ENCODE data around the gene CDC20. TPM values are rescaled to one million over a fixed set of nuclear protein-coding genes. Genes with fewer than 3 reads are reported as not detected.

CDC20 gene
- total and polyA plus RNA-seq, 2 of the 4 experiments (the other 2 are of a cell fraction), result 103 to 107 TPM

DNA sequence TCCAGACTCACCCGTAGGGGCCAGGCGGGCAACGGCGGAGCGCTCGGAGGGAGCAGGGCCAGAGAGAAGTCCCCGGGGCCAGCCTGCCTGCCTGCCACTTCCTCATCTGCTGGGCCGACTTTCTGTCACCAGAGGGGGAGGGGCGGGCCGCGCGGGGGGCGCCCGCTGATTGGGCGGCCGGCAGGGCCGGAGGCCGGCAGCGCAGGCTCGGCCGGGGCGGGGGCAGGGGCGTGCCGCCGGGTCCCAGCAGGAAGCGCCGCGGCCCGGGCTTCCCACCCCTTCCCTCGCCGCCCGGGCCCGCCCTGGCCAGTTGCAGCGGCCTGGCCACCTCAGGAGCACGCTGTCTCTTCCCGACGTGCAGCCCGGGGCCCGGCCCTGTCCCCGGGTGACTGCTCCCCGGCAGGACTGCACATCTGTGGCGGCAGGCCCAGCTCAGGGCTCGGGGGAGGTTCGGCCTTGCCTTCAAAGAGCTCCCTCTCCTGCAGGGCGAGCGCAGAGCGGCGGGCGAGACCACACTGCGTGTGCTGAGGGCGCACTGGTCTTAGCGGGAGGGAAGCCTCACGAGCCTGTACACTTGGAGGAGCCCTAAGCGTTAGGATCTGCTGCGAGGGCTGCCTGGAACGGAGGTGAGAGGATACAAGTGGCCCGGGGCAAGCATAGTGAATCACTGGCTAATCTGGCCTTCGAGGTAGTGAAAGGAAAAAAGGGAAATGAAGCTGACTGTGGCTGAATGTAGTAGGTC lies 9.3 kb downstream of the CDC20 start, which contains the start of gene ELOVL1:
ELOVL1 (minus strand) TSS at position 108 of the 742 bp plus-strand sequence. CDS start 2,402 bp downstream, outside the sequence.
- Histone ChIP-seq H4K20me1 (ENCODE audit: insufficient read depth, low read length) (peaks cover 23% of the 10 kb centered on the region), H3K9ac (ENCODE audit: low read depth, low read length) (peak within 1 kb of the TSS; percentile 90), H4K91ac (ENCODE audit: insufficient read depth, low read depth, low read length) (peak within 1 kb of the TSS; percentile 93), H3K4me3 (ENCODE audit: insufficient read depth, low read depth, low read length) (peak within 1 kb of the TSS; percentile 80), H3K79me1 (ENCODE audit: low read depth in 1 of 2, low read length in 2 of 2) (peaks cover 34 to 81% of the 10 kb centered on the region in 2 experiments), H3K36me3 (ENCODE audit: control insufficient read depth, insufficient read depth, low read length) (peaks cover 29% of the 10 kb centered on the region), H3K9me1 (ENCODE audit: insufficient read depth, low read length) (peaks cover 15% of the 10 kb centered on the region), H3K4me2 (ENCODE audit: low read depth, low read length) (peak within 1 kb of the TSS; percentile 87), H3K4me1 (ENCODE audit: control insufficient read depth, insufficient read depth, low read length) (peaks cover 16% of the 10 kb centered on the region), H2AK9ac (replicated peaks; ENCODE audit: low read depth, low read length, poor library complexity) (peak within 1 kb of the TSS; percentile 100), H2BK5ac (ENCODE audit: low read depth, low read length, poor library complexity, severe bottlenecking) (peak within 1 kb of the TSS; percentile 92), H3K9me3 (ENCODE audit: control insufficient read depth, insufficient read depth, low read length) (no peaks in the 10 kb centered on the region), H3K27me3 (ENCODE audit: control insufficient read depth, insufficient read depth, low read length) (no peaks in the 10 kb centered on the region), H2BK20ac (ENCODE audit: low read depth, low read length) (peak within 1 kb of the TSS; percentile 67), H4K5ac (ENCODE audit: low read depth, low read length) (peak within 1 kb of the TSS; percentile 51), H3K4ac (ENCODE audit: low read depth, low read length) (peak within 1 kb of the TSS; percentile 99), H4K8ac (ENCODE audit: low read depth in 2 of 2, low read length in 2 of 2) (peak within 1 kb of the TSS; percentile 90 to 97), H3K23ac (ENCODE audit: low read depth, low read length) (peak within 1 kb of the TSS; percentile 97), H2BK120ac (ENCODE audit: low read depth, low read length) (peak within 1 kb of the TSS; percentile 77), H3K27ac (ENCODE audit: insufficient read depth, low read length) (peak within 1 kb of the TSS; percentile 93), H2BK15ac (ENCODE audit: low read depth, low read length) (peak within 1 kb of the TSS; percentile 21; the same call in 1 of the 3 replicates), H3K18ac (ENCODE audit: low read depth, low read length) (peak within 1 kb of the TSS; percentile 42), H2AK5ac (ENCODE audit: low read depth, low read length) (peak within 1 kb of the TSS; percentile 99), H2AFZ (replicated peaks; ENCODE audit: low read length, poor library complexity) (peak within 1 kb of the TSS; percentile 98), H3K56ac (ENCODE audit: extremely low read depth, insufficient read depth, low read length) (peak within 1 kb of the TSS; percentile 99), H3K14ac (replicated peaks; ENCODE audit: low read depth, low read length) (peak within 1 kb of the TSS; percentile 99)
- in situ Hi-C loops (cut with MboI; ENCODE audit: low sequenced_read_pairs) (no loop called here), dilution Hi-C loops (cut with HindIII; ENCODE audit: low sequenced_read_pairs, unreplicated experiment) (no loop called here), intact Hi-C loops (cut with micrococcal nuclease) (loop anchor here (1.0 kb wide), 1 partner anchor 21 kb away; the partner anchor contains the start of genes MED8 and SZT2)
- DNase-seq (peak; percentile 80), ATAC-seq (ENCODE audit: low read depth) (peak; percentile 93)
- POLR2A ChIA-PET (ENCODE audit: unreplicated experiment), result interaction anchor here (0.6 to 1.4 kb wide), 3 partner anchors 10 to 490 kb away, joined by 4 read pairs; partner anchors contain the start of gene CDC20
- no TSS peak for BruUV-seq (replicated peaks)
- TF ChIP-seq RFX5 (IDR thresholded peaks at IDR 0.05; ENCODE audit: low read depth, low read length) (no peak), RAD21 (IDR thresholded peaks at IDR 0.05; ENCODE audit: low read length) (peak; percentile 1; the same call in 1 of the 2 replicates), MXI1 (IDR thresholded peaks at IDR 0.05; ENCODE audit: borderline replicate concordance, low read depth, low read length) (peak; percentile 40), POLR2A (IDR thresholded peaks at IDR 0.05; ENCODE audit: low read depth, low read length) (peak; percentile 67; the same call in 1 of the 2 replicates), ELK1 (IDR thresholded peaks at IDR 0.05; ENCODE audit: borderline replicate concordance, low read depth, low read length) (no peak), MAZ (IDR thresholded peaks at IDR 0.05; ENCODE audit: borderline replicate concordance, low read depth, low read length) (peak; percentile 82; the same call in 1 of the 2 replicates), RCOR1 (IDR thresholded peaks at IDR 0.05; ENCODE audit: insufficient replicate concordance, low read length) (no peak), CEBPB (IDR thresholded peaks at IDR 0.05; ENCODE audit: low read depth, low read length) (no peak), NFE2L2 (IDR thresholded peaks at IDR 0.05; ENCODE audit: low read depth, low read length) (no peak), SMC3 (IDR thresholded peaks at IDR 0.05; ENCODE audit: low read depth, low read length) (0 out of 2 replicates have a peak, but pooled peaks have one; percentile 11), BHLHE40 (IDR thresholded peaks at IDR 0.05; ENCODE audit: low read depth, low read length) (peak; percentile 43; the same call in 1 of the 2 replicates), FOS (IDR thresholded peaks at IDR 0.05; ENCODE audit: low read depth, low read length) (no peak), CHD1 (IDR thresholded peaks at IDR 0.05; ENCODE audit: low read depth, low read length) (no peak)
- TF ChIP-seq, protein P1, sequence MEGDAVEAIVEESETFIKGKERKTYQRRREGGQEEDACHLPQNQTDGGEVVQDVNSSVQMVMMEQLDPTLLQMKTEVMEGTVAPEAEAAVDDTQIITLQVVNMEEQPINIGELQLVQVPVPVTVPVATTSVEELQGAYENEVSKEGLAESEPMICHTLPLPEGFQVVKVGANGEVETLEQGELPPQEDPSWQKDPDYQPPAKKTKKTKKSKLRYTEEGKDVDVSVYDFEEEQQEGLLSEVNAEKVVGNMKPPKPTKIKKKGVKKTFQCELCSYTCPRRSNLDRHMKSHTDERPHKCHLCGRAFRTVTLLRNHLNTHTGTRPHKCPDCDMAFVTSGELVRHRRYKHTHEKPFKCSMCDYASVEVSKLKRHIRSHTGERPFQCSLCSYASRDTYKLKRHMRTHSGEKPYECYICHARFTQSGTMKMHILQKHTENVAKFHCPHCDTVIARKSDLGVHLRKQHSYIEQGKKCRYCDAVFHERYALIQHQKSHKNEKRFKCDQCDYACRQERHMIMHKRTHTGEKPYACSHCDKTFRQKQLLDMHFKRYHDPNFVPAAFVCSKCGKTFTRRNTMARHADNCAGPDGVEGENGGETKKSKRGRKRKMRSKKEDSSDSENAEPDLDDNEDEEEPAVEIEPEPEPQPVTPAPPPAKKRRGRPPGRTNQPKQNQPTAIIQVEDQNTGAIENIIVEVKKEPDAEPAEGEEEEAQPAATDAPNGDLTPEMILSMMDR (conservative IDR thresholded peaks at IDR 0.05; ENCODE audit: low read depth, low read length), result peak; percentile 34
- CTCF ChIA-PET, result interaction anchor here (1.0 to 1.2 kb wide), 2 partner anchors 9 to 19 kb away, joined by 3 read pairs; partner anchors contain the start of gene CDC20
- WGBS, 2 experiments (ENCODE audit: extremely low coverage in 2 of 2, insufficient read length in 1 of 2), result 0% methylated on average over 23 of the region's 58 CpGs; no CpG with 5 or more reads in 1 of the 2 experiments

Data from IMR-90 (cell line).